Heart right ventricle (tissue), 16 donors: Measurements from ENCODE around the gene JMJD8. TPM values are rescaled to one million over a fixed set of nuclear protein-coding genes. Genes with fewer than 3 reads are reported as not detected.
"Not testable (repeated sequence)": the region's sequence is repeated elsewhere in the genome, so short reads cannot be mapped to it uniquely, and the experiment has no call there.

ENCODE experiments used
- ATAC-seq, 8 donors: fragments of 200-7000 bp; cut with Tn5 transposase; one replicate each; pipeline ENCODE4 v1.9.1; 2020; ENCODE audit warnings: mild to moderate bottlenecking in 8 of 8, moderate library complexity in 8 of 8, moderate number of reproducible peaks in 1 of 8
- DNase-seq, 2 donors: peaks; one replicate each; pipeline ENCODE4 v3.0.0-alpha.2; 2020
- H3K27ac ChIP-seq, 10 donors: fragments of 200-600 bp; sonication (generic) in 2 of 10; one replicate each; pipeline versions ENCODE4 v1.5.0 to v1.8.0; 2020 to 2022; ENCODE audit warnings: mild to moderate bottlenecking in 3 of 10
- H3K27me3 ChIP-seq, 7 donors: fragments of 200-600 bp; one replicate each; pipeline ENCODE4 v1.8.0; 2021 to 2022; ENCODE audit warnings: mild to moderate bottlenecking in 2 of 7
- H3K36me3 ChIP-seq, 9 donors: fragments of 200-600 bp; sonication (generic) in 1 of 9; one replicate each; pipeline versions ENCODE4 v1.5.0 to v1.8.0; 2020 to 2022; ENCODE audit warnings: mild to moderate bottlenecking in 2 of 9
- H3K4me1 ChIP-seq, 9 donors: fragments of 200-600 bp; sonication (generic) in 1 of 9; one replicate each; pipeline versions ENCODE4 v1.5.0 to v1.8.0; 2020 to 2022; ENCODE audit warnings: mild to moderate bottlenecking in 4 of 9
- H3K4me3 ChIP-seq, 10 donors: fragments of 200-600 bp; sonication (generic) in 2 of 10; one replicate each; pipeline versions ENCODE4 v1.5.0 to v1.8.0; 2020 to 2022; ENCODE audit warnings: mild to moderate bottlenecking in 7 of 10, moderate library complexity in 2 of 10
- H3K9me3 ChIP-seq, 11 donors: fragments of 200-600 bp in 10 of 11; sonication (generic) in 2 of 11; one replicate each; pipeline versions ENCODE4 v1.5.0 to v1.8.0; 2013 to 2022; ENCODE audit warnings: mild to moderate bottlenecking in 2 of 11, control low read depth in 1 of 11, moderate library complexity in 1 of 11
- CTCF ChIP-seq, 9 donors: fragments of 200-600 bp; sonication (generic) in 2 of 9; IDR thresholded peaks; one replicate each; pipeline versions ENCODE4 v1.5.0 to v1.8.0; 2021 to 2022; ENCODE audit warnings: antibody characterized with exemption in 9 of 9, mild to moderate bottlenecking in 5 of 9, moderate library complexity in 1 of 9
- WGBS, 2 donors: extraction: QIAGEN DNeasy Blood & Tissue Kit; methylation state at CpG; one replicate each; pipeline ENCODE4 v1.1.7; 2013; ENCODE audit warnings: inconsistent platforms in 1 of 2; 5-methylcytosine and 5-hydroxymethylcytosine counted together
- intact Hi-C, 10 donors: fragments of 100-400 bp; cut with DNase I; formaldehyde crosslinking; loops; one replicate each; pipeline versions ENCODE4 v1.11.1 to v1.14.2; 2022
- polyA plus RNA-seq, 2 donors: library from polyadenylated mRNA; stranded (reverse); fragments of 200-250 nt; gene quantifications; one replicate each; pipeline ENCODE4 v1.2.3, GENCODE V29; 2013
- total RNA-seq, 10 donors: library from RNA; stranded (reverse); fragmentation: NEBNext Ultra II Directional in 3 of 10; extraction: Animal tissue kit (Norgen Biotek cat#: 25700) in 3 of 10; gene quantifications; one replicate each; pipeline versions ENCODE4 v1.2.1 to v1.2.4, GENCODE V29; 2021 to 2023
- donor health status: Arrhythmogenic right ventricular cardiomyopathy.
- donor health status: ischemic (EF 13 %, LVEDD 7.1; RV severe dilation, severe dysfunction).
- donor health status: healthy with polysubstance abuse.
- donor health status: DM: no; HTN: yes; CAD: no.
- donor health status: DM: no; HTN: no; CAD: no.
- donor health status: ischemic (EF 25% LVEDD 6.9; RV normal size, moderate dysfunction).
- donor health status: ischemic (EF 25% LVEDD 5.7; RV mildly dilated, moderate dysfunction).
- donor health status: healthy.
- donor health status: DM: yes; HTN: yes; CAD: no.
- donor health status: Ischemic cardiomyopathy.
- donor health status: ischemic (EF 35%, LVEDD 5.7; RV mildly dilated, moderate dysfunction).
- donor health status: nonischemic (EF 11% LVEDD 7.7; RV severe dilation, severe dysfunction).
- donor health status: DM: yes; HTN: yes; CAD: no.
- donor health status: PGD.
- donor health status: ischemic (EF 29% LVEDD 5.4; RV normal size, mild dysfunction).
- donor health status: nonischemic (EF 23%, LVEDD 6.1; RV moderate dilation, normal function).

Gene JMJD8
- total and polyA plus RNA-seq, 12 donors: 34.7 to 60.6 (median 44.0) TPM

- Histone ChIP-seq H3K36me3 (no peaks in the 10 kb centered on the region), H3K4me3 (peak within 1 kb of the TSS; percentile 64 to 94 (median 73)), H3K9me3 (no peaks in the 10 kb centered on the region), H3K27ac (peak within 1 kb of the TSS in 8 of 10 donors; percentile 21 to 58 (median 50)), H3K4me1 (peaks cover 18 to 49% (median 34%) of the 10 kb centered on the region in 9 donors), H3K27me3 (peaks cover 0 to 46% (median 19%) of the 10 kb centered on the region in 7 donors)
- ATAC-seq (peak; percentile 78 to 94 (median 89)), DNase-seq (peak; percentile 92 to 95)
- intact Hi-C loops: loop anchor here in 9 of 10 donors (2.0 to 10.0 kb wide), 7 partner anchors 67 to 382 kb away; partner anchors contain the start of genes CHTF18 (in 4 of the 9), RPUSD1 (in 4 of the 9) and C1QTNF8 (in 1 of the 9)
- 5 to 8% methylated on average over 65 to 103 of the region's 108 CpGs for WGBS, 2 donors
- TF ChIP-seq CTCF (IDR thresholded peaks at IDR 0.05): no peak
Observed at GRCh38 chr16:714558-715476, 30.7 kb upstream of the JMJD8 start, which contains the start of gene METRN. TSS of gene METRN (plus strand) at chr16:715118. CDS start at chr16:715290, 172 bp downstream.

GRCh38 chr16:714079-714478 is 29.9 kb upstream of the JMJD8 start:
- peak overlapping the region in 4 of 10 donors; percentile 45 to 80 (median 50) for H3K4me3 ChIP-seq

GRCh38 chr16:712740-713250 is 28.7 kb upstream of the JMJD8 start:
- intact Hi-C loops: loop anchor here in 9 of 10 donors (2.0 to 10.0 kb wide), 7 partner anchors 28 to 385 kb away; partner anchors contain the start of genes CHTF18 (in 3 of the 9), RPUSD1 (in 3 of the 9), C1QTNF8 (in 1 of the 9) and CIAO3 (in 1 of the 9)

More at GRCh38 chr16:714079-714478, 29.9 kb upstream of the JMJD8 start:
- Histone ChIP-seq H3K27ac (no peak overlapping the region), H3K9me3 (no peaks in the 10 kb centered on the region), H3K36me3 (no peaks in the 10 kb centered on the region), H3K27me3 (peaks cover 0 to 53% (median 25%) of the 10 kb centered on the region in 7 donors), H3K4me1 (peaks cover 17 to 44% (median 28%) of the 10 kb centered on the region in 9 donors)
- TF ChIP-seq CTCF (IDR thresholded peaks at IDR 0.05): no peak
- WGBS, 2 donors: 69 to 72% methylated on average over 11 of the region's 11 CpGs
- ATAC-seq: peak in 1 of 8 donors; percentile 0
- DNase-seq: no peak
- intact Hi-C loops: loop anchor here in 9 of 10 donors (2.0 to 10.0 kb wide), 7 partner anchors 68 to 383 kb away; partner anchors contain the start of genes CHTF18 (in 4 of the 9), RPUSD1 (in 4 of the 9) and C1QTNF8 (in 1 of the 9)

More at GRCh38 chr16:712740-713250, 28.7 kb upstream of the JMJD8 start:
- DNase-seq, H3K9me3 ChIP-seq, H3K27ac ChIP-seq, H3K4me3 ChIP-seq, H3K36me3 ChIP-seq, ATAC-seq: not testable (repeated sequence)
- WGBS, 2 donors: 51 to 58% methylated on average over 13 of the region's 13 CpGs
- H3K27me3 ChIP-seq: peaks cover 0 to 65% (median 38%) of the 10 kb centered on the region in 7 donors
- peak in 6 of 9 donors; percentile 19 to 45 (median 32) for TF ChIP-seq CTCF (IDR thresholded peaks at IDR 0.05)
- peaks cover 17 to 38% (median 26%) of the 10 kb centered on the region in 9 donors for H3K4me1 ChIP-seq
